PFSK-1 (cell line): ENCODE data around the gene CEL.

Experiments
- POLR2AphosphoS5 ChIP-seq: IDR thresholded peaks from 2 replicates; pipeline ENCODE4 v1.6.1; 2012; ENCODE audit warnings: low read depth, mild to moderate bottlenecking, control low read depth, low read length, moderate library complexity
- REST ChIP-seq, 2 experiments: IDR thresholded peaks; 2 replicates each; pipeline versions ENCODE4 v1.6.1 to v1.8.0; 2011 to 2012; ENCODE audit warnings: low read depth in 2 of 2, low read length in 2 of 2, control low read depth in 1 of 2, inconsistent platforms in 1 of 2, mild to moderate bottlenecking in 1 of 2, moderate library complexity in 1 of 2; ENCODE audit not compliant: insufficient read depth in 1 of 2
- SIN3A ChIP-seq: IDR thresholded peaks from 2 replicates; pipeline ENCODE4 v1.6.1; 2012; ENCODE audit warnings: mild to moderate bottlenecking, low read length, moderate library complexity, borderline replicate concordance; ENCODE audit not compliant: insufficient read depth

GRCh38 chr9:133078486-133078885 lies 16.7 kb downstream of the CEL start:
- TF ChIP-seq POLR2AphosphoS5: no peak
- TF ChIP-seq REST (IDR thresholded peaks at IDR 0.05; ENCODE audit: insufficient read depth in 1 of 2, low read depth in 2 of 2, low read length in 2 of 2): no peak
- TF ChIP-seq SIN3A: no peak
